HepG2 (cell line): ENCODE measurements around the gene TOX2. TPM values are rescaled to one million over a fixed set of nuclear protein-coding genes. Genes with fewer than 3 reads are reported as not detected.

ENCODE experiments used
- DR1 ChIP-seq: sonication (generic); formaldehyde crosslinking; IDR thresholded peaks from 2 replicates; pipeline ENCODE4 v1.8.0; 2021; ENCODE audit warnings: mild to moderate bottlenecking, missing genetic modification reagents, inconsistent platforms
- MTA1 ChIP-seq: sonication (generic); formaldehyde crosslinking; IDR thresholded peaks from 2 replicates; pipeline ENCODE4 v1.4.0; 2020; ENCODE audit warnings: missing genetic modification reagents, mild to moderate bottlenecking, borderline replicate concordance
- POLR2AphosphoS2 ChIP-seq: IDR thresholded peaks from 2 replicates; pipeline ENCODE4 v1.6.1; 2011; ENCODE audit warnings: low read depth, low read length, improper control_type of control experiment
- RAD51 ChIP-seq: fragments of 450-650 bp; IDR thresholded peaks from 2 replicates; pipeline ENCODE4 v1.6.1; 2016; ENCODE audit warnings: borderline replicate concordance
- RERE ChIP-seq: IDR thresholded peaks from 2 replicates; pipeline ENCODE4 v1.6.1; 2016; ENCODE audit warnings: low read depth, missing genetic modification reagents, missing compliant biosample characterization
- SIX4 ChIP-seq: sonication (generic); formaldehyde crosslinking; IDR thresholded peaks from 2 replicates; pipeline ENCODE4 v1.4.0; 2020; ENCODE audit warnings: missing genetic modification reagents
- TAF15 ChIP-seq: fragments of 200-400 bp; formaldehyde crosslinking; IDR thresholded peaks from one replicate; pipeline ENCODE4 v1.6.1; 2018; ENCODE audit warnings: mild to moderate bottlenecking, low read depth, low read length; ENCODE audit not compliant: poor library complexity, severe bottlenecking
- ZFP62 ChIP-seq: sonication (generic); formaldehyde crosslinking; IDR thresholded peaks from 2 replicates; pipeline ENCODE4 v1.4.0; 2020; ENCODE audit warnings: missing genetic modification reagents
- ZNF430 ChIP-seq: sonication (generic); formaldehyde crosslinking; IDR thresholded peaks from 2 replicates; pipeline ENCODE4 v1.9.0; 2021; ENCODE audit warnings: mild to moderate bottlenecking, missing genetic modification reagents
- ZNF557 ChIP-seq: sonication (generic); formaldehyde crosslinking; IDR thresholded peaks from 2 replicates; pipeline ENCODE4 v1.4.0; 2020; ENCODE audit warnings: missing genetic modification reagents
- ZNF558 ChIP-seq: sonication (generic); formaldehyde crosslinking; IDR thresholded peaks from 2 replicates; pipeline ENCODE4 v1.9.0; 2022; ENCODE audit warnings: mild to moderate bottlenecking, missing genetic modification reagents, borderline replicate concordance
- ZNF563 ChIP-seq: sonication (generic); formaldehyde crosslinking; IDR thresholded peaks from 2 replicates; pipeline ENCODE4 v1.8.0; 2022; ENCODE audit warnings: mild to moderate bottlenecking, moderate library complexity, missing genetic modification reagents
- ZNF660 ChIP-seq: sonication (generic); formaldehyde crosslinking; IDR thresholded peaks from 2 replicates; pipeline ENCODE4 v1.5.1; 2020; ENCODE audit warnings: mild to moderate bottlenecking, low read depth, missing genetic modification reagents, borderline replicate concordance
- ZNF7 ChIP-seq: IDR thresholded peaks from 2 replicates; pipeline ENCODE4 v1.6.1; 2016; ENCODE audit warnings: missing biosample characterization, missing genetic modification reagents
- ZNF703 ChIP-seq: sonication (generic); formaldehyde crosslinking; IDR thresholded peaks from 2 replicates; pipeline ENCODE4 v1.5.1; 2020; ENCODE audit warnings: missing genetic modification reagents, mild to moderate bottlenecking, moderate library complexity, borderline replicate concordance
- ZNF792 ChIP-seq: IDR thresholded peaks from 2 replicates; pipeline ENCODE4 v1.6.1; 2016
- ZNF83 ChIP-seq: sonication (generic); formaldehyde crosslinking; IDR thresholded peaks from 2 replicates; pipeline ENCODE4 v1.4.0; 2020; ENCODE audit warnings: missing genetic modification reagents, mild to moderate bottlenecking, borderline replicate concordance
- polyA plus RNA-seq, 8 experiments: library from polyadenylated mRNA; depleted of rRNA in 3 of 8; stranded (reverse) in 7 of 8; unstranded in 1 of 8; fragments of >200 nt; fragmentation: Illumina TruSeq in 4 of 8; extraction: Trizol in 4 of 8; gene quantifications; 2 replicates each; pipeline versions ENCODE4 v1.2.1 to v1.2.3, GENCODE V29; 2011 to 2016; ENCODE audit warnings: low read depth in 4 of 8, missing spikeins in 1 of 8, mixed read lengths in 1 of 8; ENCODE audit not compliant: insufficient read depth in 1 of 8
- total RNA-seq, 5 experiments: library from RNA; depleted of rRNA; stranded (reverse); fragments of >200 nt; fragmentation: Illumina TruSeq; extraction: Trizol; gene quantifications; 2 replicates each; pipeline ENCODE4 v1.2.3, GENCODE V29; 2016; ENCODE audit warnings: low read depth in 1 of 5
- TF ChIP-seq, protein P1 (sequence below): sonication (generic); formaldehyde crosslinking; IDR thresholded peaks from 2 replicates; pipeline ENCODE4 v1.4.0; 2020; ENCODE audit warnings: missing genetic modification reagents, mild to moderate bottlenecking, borderline replicate concordance
- TF ChIP-seq, protein P2 (sequence below): sonication (generic); formaldehyde crosslinking; IDR thresholded peaks from 2 replicates; pipeline ENCODE4 v1.5.1; 2020; ENCODE audit warnings: missing genetic modification reagents, mild to moderate bottlenecking, borderline replicate concordance

The TOX2 gene
- total and polyA plus RNA-seq, 2 of the 13 experiments (the other 11 are each of a cell fraction or from before 2014, with no cell fraction given), result not detected

DNA sequence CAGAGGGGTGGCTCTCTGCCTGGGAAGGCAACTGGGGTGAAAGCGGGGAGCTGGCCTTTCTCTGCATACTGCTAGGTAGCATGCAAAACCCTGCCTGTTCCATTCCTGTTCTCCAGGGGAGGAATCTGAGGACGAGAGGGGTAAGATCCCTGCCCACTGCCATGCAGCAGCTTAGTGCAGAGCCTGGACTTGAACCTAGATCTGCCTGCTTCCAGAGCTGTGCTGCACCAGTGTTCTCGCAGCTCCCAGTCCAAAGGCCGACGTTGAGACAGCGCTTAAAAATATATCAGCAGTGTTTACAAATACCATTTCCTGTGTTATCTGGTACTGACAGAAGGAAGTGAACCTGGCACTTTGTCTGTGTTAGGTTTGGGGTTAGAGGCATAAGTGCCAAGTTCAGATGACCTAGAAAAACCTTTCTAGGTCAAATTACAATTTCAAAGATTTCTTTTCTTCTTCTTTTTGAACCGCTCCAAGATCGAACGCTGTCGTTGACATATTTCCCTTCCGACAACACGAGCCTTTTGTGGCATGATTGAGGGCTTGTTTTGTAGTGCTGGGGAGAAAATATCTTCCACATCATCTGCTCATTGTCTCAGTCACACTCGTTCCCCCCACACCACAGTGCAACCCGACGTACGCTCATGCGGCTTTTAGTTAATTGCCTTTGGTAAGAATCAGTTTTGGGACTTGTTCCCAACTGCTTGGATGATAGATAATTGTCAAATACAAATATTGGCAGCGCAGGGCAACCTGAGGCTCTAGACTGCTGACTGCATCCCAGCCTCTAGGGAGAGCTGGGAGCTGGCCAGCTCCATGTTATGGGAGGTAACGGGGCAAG lies 44.6 kb downstream of the TOX2 start (continued):
- TF ChIP-seq, protein P1, sequence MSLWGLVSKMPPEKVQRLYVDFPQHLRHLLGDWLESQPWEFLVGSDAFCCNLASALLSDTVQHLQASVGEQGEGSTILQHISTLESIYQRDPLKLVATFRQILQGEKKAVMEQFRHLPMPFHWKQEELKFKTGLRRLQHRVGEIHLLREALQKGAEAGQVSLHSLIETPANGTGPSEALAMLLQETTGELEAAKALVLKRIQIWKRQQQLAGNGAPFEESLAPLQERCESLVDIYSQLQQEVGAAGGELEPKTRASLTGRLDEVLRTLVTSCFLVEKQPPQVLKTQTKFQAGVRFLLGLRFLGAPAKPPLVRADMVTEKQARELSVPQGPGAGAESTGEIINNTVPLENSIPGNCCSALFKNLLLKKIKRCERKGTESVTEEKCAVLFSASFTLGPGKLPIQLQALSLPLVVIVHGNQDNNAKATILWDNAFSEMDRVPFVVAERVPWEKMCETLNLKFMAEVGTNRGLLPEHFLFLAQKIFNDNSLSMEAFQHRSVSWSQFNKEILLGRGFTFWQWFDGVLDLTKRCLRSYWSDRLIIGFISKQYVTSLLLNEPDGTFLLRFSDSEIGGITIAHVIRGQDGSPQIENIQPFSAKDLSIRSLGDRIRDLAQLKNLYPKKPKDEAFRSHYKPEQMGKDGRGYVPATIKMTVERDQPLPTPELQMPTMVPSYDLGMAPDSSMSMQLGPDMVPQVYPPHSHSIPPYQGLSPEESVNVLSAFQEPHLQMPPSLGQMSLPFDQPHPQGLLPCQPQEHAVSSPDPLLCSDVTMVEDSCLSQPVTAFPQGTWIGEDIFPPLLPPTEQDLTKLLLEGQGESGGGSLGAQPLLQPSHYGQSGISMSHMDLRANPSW (CRISPR knock-in tag), result no peak
- TF ChIP-seq ZNF792 (CRISPR knock-in tag) (peak; percentile 83), POLR2AphosphoS2 (no peak), ZNF703 (CRISPR knock-in tag) (no peak), SIX4 (CRISPR knock-in tag) (0 out of 2 replicates have a peak, but pooled peaks have one; percentile 23), TAF15 (no peak), ZNF557 (peak; percentile 75; the same call in 1 of the 2 replicates), RAD51 (no peak), DR1 (CRISPR knock-in tag) (no peak), ZNF7 (CRISPR knock-in tag) (no peak), ZNF563 (CRISPR knock-in tag) (0 out of 2 replicates have a peak, but pooled peaks have one; percentile 37), MTA1 (CRISPR knock-in tag) (no peak), RERE (no peak), ZNF660 (CRISPR knock-in tag) (no peak), ZNF558 (CRISPR knock-in tag) (no peak), ZNF83 (0 out of 2 replicates have a peak, but pooled peaks have one; percentile 5), ZFP62 (CRISPR knock-in tag) (no peak), ZNF430 (peak; percentile 81; the same call in 1 of the 2 replicates)
- TF ChIP-seq, protein P2, sequence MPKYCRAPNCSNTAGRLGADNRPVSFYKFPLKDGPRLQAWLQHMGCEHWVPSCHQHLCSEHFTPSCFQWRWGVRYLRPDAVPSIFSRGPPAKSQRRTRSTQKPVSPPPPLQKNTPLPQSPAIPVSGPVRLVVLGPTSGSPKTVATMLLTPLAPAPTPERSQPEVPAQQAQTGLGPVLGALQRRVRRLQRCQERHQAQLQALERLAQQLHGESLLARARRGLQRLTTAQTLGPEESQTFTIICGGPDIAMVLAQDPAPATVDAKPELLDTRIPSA, result 0 out of 2 replicates have a peak, but pooled peaks have one; percentile 66
